HepG2 (cell line): Measurements from ENCODE around the gene RPTOR. TPM values are rescaled to one million over a fixed set of nuclear protein-coding genes. Genes with fewer than 3 reads are reported as not detected.
"Not testable (repeated sequence)": the region's sequence is repeated elsewhere in the genome, so short reads cannot be mapped to it uniquely, and the experiment has no call there.

ENCODE experiments used
- ATAC-seq: fragments of 200-7000 bp; cut with Tn5 transposase; 3 replicates; pipeline ENCODE4 v1.9.1; 2020; ENCODE audit warnings: mild to moderate bottlenecking, moderate library complexity
- BruUV-seq: library from RNA; stranded (reverse); fragments of 400-500 nt; replicated peaks from 2 replicates; lab custom pipeline; 2021; lab: Mats Ljungman, UMichigan
- CTCF ChIA-PET: fragments of 300-600 bp; formaldehyde crosslinking; extraction: SDS; loops from one replicate; lab custom pipeline; 2021; ENCODE audit warnings: low total read pairs, inconsistent platforms, low intra/inter-chr PET ratio; lab: Yijun Ruan, JAX
- POLR2A ChIA-PET: fragments of 350-600 bp; sonication (Branson Sonifier 250); formaldehyde crosslinking; loops from one replicate; lab custom pipeline; 2020; ENCODE audit warnings: antibody characterized with exemption, inconsistent platforms; lab: Yijun Ruan, JAX
- DNase-seq: peaks from one replicate; pipeline ENCODE4 v3.0.0-alpha.2; 2015; ENCODE audit warnings: low spot score
- FAIRE-seq: peaks from 3 replicates; lab custom pipeline; 2011; peaks lifted over from hg19 to GRCh38; lab: Jason Lieb, UNC
- H2AFZ ChIP-seq: one replicate; pipeline ENCODE4 v1.6.1; 2011; ENCODE audit warnings: low read length, inconsistent platforms
- H3K27ac ChIP-seq: fragments of 300-600 bp; 3 replicates; pipeline ENCODE4 v1.8.0; 2011; ENCODE audit warnings: mixed run types, mild to moderate bottlenecking, mixed read lengths, low read length, inconsistent platforms; ENCODE audit not compliant: insufficient read depth; ENCODE audit errors: extremely low read length
- H3K27me3 ChIP-seq, 2 experiments: fragments of 200-600 bp in 1 of 2; 2 replicates in 1 of 2; 3 replicates in 1 of 2; pipeline versions ENCODE4 v1.6.0 to v1.8.0; 2011; ENCODE audit warnings: low read length in 2 of 2, mild to moderate bottlenecking in 2 of 2, moderate library complexity in 2 of 2, inconsistent platforms in 1 of 2; ENCODE audit not compliant: insufficient read depth in 2 of 2, control insufficient read depth in 1 of 2
- H3K36me3 ChIP-seq, 2 experiments: fragments of 200-600 bp in 1 of 2; replicated peaks in 1 of 2; 2 replicates in 1 of 2; 3 replicates in 1 of 2; pipeline versions ENCODE4 v1.5.1 to v1.8.0; 2011; ENCODE audit warnings: low read length in 2 of 2, inconsistent platforms in 1 of 2; ENCODE audit not compliant: insufficient read depth in 2 of 2, control insufficient read depth in 1 of 2
- H3K4me1 ChIP-seq: 2 replicates; pipeline ENCODE4 v1.5.1; 2012; ENCODE audit warnings: low read length, inconsistent platforms; ENCODE audit not compliant: insufficient read depth
- H3K4me2 ChIP-seq: 2 replicates; pipeline ENCODE4 v1.6.0; 2011; ENCODE audit warnings: low read depth, low read length, inconsistent platforms
- H3K4me3 ChIP-seq, 3 experiments: fragments of 200-600 bp in 1 of 3; sonication (generic), shearing (Covaris generic) in 1 of 3; replicated peaks in 1 of 3; 2 replicates each; pipeline ENCODE4 v1.5.1; 2011 to 2016; ENCODE audit warnings: low read length in 3 of 3, inconsistent platforms in 2 of 3, low read depth in 2 of 3, mild to moderate bottlenecking in 2 of 3, control low read depth in 1 of 3, mixed read lengths in 1 of 3; ENCODE audit not compliant: insufficient read depth in 1 of 3
- H3K79me2 ChIP-seq: one replicate; pipeline ENCODE4 v1.6.1; 2011; ENCODE audit warnings: low read length, inconsistent platforms; ENCODE audit not compliant: insufficient read depth
- H3K9ac ChIP-seq: 2 replicates; pipeline ENCODE4 v1.6.0; 2011; ENCODE audit warnings: mild to moderate bottlenecking, low read depth, low read length, inconsistent platforms; ENCODE audit not compliant: insufficient read depth
- H3K9me3 ChIP-seq: 2 replicates; pipeline ENCODE4 v1.5.1; 2012; ENCODE audit warnings: mild to moderate bottlenecking, low read length
- H4K20me1 ChIP-seq: 2 replicates; pipeline ENCODE4 v1.6.0; 2011; ENCODE audit warnings: inconsistent platforms, mild to moderate bottlenecking, low read length, moderate library complexity; ENCODE audit not compliant: insufficient read depth
- HIVEP1 ChIP-seq: sonication (generic); formaldehyde crosslinking; IDR thresholded peaks from 2 replicates; pipeline ENCODE4 v1.4.0; 2020; ENCODE audit warnings: mild to moderate bottlenecking, missing genetic modification reagents
- NCOA2 ChIP-seq: sonication (generic); formaldehyde crosslinking; IDR thresholded peaks from 2 replicates; pipeline ENCODE4 v1.8.0; 2022; ENCODE audit warnings: inconsistent platforms
- SPEN ChIP-seq: sonication (generic); formaldehyde crosslinking; IDR thresholded peaks from 2 replicates; pipeline ENCODE4 v1.5.1; 2020; ENCODE audit warnings: low read depth, mild to moderate bottlenecking, missing genetic modification reagents
- ZSCAN25 ChIP-seq: sonication (generic); formaldehyde crosslinking; IDR thresholded peaks from 2 replicates; pipeline ENCODE4 v1.8.0; 2022; ENCODE audit warnings: mild to moderate bottlenecking, missing genetic modification reagents
- WGBS: methylation state at CpG from one replicate; pipeline ENCODE4 v1.1.6; 2017; ENCODE audit warnings: low lambda C conversion rate; 5-methylcytosine and 5-hydroxymethylcytosine counted together
- in situ Hi-C: cut with HindIII; loops from 2 replicates; pipeline ENCODE4 v1.10.0; 2017; ENCODE audit warnings: low pct_unique_long_range_greater_than_20kb; ENCODE audit not compliant: extremely low pct_ligation_motif_present
- intact Hi-C: fragments of 100-400 bp; cut with micrococcal nuclease; formaldehyde crosslinking; loops from one replicate; pipeline ENCODE4 v1.10.0; 2022; ENCODE audit not compliant: unreplicated experiment
- polyA plus RNA-seq, 8 experiments: library from polyadenylated mRNA; depleted of rRNA in 3 of 8; stranded (reverse) in 7 of 8; unstranded in 1 of 8; fragments of >200 nt; fragmentation: Illumina TruSeq in 4 of 8; extraction: Trizol in 4 of 8; gene quantifications; 2 replicates each; pipeline versions ENCODE4 v1.2.1 to v1.2.3, GENCODE V29; 2011 to 2016; ENCODE audit warnings: low read depth in 4 of 8, missing spikeins in 1 of 8, mixed read lengths in 1 of 8; ENCODE audit not compliant: insufficient read depth in 1 of 8
- total RNA-seq, 5 experiments: library from RNA; depleted of rRNA; stranded (reverse); fragments of >200 nt; fragmentation: Illumina TruSeq; extraction: Trizol; gene quantifications; 2 replicates each; pipeline ENCODE4 v1.2.3, GENCODE V29; 2016; ENCODE audit warnings: low read depth in 1 of 5
- TF ChIP-seq, protein P1 (sequence below): sonication (generic); formaldehyde crosslinking; IDR thresholded peaks from 2 replicates; pipeline ENCODE4 v1.4.0; 2020; ENCODE audit warnings: missing genetic modification reagents

Gene RPTOR
- total and polyA plus RNA-seq, 2 of the 13 experiments (the other 11 are each of a cell fraction or from before 2014, with no cell fraction given) = 6.6 to 25.3 TPM

DNA sequence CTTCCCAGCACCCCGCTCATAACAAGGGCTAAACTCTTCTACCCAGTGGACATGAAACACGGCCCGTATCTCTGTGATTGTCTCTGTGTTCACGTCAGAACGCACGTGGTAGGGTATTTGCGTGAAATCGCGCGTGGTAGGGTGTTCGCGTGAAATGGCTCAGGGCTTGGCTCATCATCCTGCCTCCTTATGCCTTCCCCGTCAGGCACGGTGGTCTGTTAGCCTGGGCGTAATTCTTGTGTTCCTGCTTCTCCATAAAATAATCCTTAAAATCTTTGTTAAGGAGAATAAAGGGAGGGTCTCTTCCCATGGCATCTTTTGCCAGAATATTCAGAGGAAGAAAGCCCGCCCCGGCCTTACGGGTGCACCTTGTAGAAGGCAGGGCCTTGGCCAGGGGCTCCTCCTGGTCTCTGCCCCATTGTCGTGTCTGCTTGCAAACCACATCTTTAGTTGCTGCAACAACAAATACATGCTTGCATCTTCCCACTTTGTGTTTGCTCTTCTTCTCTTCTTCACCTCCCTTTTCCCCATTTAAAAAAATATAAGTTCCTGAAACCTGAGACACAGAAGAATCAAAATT, 330.3 kb downstream of the RPTOR start (continued):
- TF ChIP-seq HIVEP1 (CRISPR knock-in tag) = no peak
- no peak for TF ChIP-seq ZSCAN25 (CRISPR knock-in tag)
- no peak for TF ChIP-seq NCOA2 (CRISPR knock-in tag)
- TF ChIP-seq SPEN = no peak

DNA sequence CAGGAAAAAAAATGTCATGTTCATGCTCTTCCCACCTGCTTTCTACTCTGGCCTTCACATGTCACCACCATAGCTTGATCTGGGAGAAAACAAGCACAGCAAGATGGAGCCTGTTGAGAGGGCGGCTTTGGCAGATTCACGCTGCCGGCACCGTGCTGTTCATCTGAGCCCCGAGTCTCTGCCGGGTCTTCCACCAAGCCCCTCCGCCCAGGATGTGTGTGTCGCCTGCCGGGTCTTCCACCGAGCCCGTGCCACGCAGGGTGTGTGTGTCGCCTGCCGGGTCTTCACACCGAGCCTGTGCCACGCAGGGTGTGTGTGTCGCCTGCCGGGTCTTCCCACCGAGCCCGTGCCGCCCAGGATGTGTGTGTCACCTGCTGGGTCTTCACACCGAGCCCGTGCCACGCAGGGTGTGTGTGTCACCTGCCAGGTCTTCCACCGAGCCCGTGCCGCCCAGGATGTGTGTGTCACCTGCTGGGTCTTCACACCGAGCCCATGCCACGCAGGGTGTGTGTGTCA, 330.9 kb downstream of the RPTOR start:
- H3K27ac ChIP-seq, CTCF ChIA-PET, intact Hi-C loops, ATAC-seq, H3K4me1 ChIP-seq, H3K4me2 ChIP-seq, H3K9me3 ChIP-seq, H3K79me2 ChIP-seq, H4K20me1 ChIP-seq, H3K27me3 ChIP-seq, FAIRE-seq, in situ Hi-C loops, H2AFZ ChIP-seq, POLR2A ChIA-PET, BruUV-seq, H3K4me3 ChIP-seq, DNase-seq, H3K9ac ChIP-seq: not testable (repeated sequence)
- TF ChIP-seq, protein P1, sequence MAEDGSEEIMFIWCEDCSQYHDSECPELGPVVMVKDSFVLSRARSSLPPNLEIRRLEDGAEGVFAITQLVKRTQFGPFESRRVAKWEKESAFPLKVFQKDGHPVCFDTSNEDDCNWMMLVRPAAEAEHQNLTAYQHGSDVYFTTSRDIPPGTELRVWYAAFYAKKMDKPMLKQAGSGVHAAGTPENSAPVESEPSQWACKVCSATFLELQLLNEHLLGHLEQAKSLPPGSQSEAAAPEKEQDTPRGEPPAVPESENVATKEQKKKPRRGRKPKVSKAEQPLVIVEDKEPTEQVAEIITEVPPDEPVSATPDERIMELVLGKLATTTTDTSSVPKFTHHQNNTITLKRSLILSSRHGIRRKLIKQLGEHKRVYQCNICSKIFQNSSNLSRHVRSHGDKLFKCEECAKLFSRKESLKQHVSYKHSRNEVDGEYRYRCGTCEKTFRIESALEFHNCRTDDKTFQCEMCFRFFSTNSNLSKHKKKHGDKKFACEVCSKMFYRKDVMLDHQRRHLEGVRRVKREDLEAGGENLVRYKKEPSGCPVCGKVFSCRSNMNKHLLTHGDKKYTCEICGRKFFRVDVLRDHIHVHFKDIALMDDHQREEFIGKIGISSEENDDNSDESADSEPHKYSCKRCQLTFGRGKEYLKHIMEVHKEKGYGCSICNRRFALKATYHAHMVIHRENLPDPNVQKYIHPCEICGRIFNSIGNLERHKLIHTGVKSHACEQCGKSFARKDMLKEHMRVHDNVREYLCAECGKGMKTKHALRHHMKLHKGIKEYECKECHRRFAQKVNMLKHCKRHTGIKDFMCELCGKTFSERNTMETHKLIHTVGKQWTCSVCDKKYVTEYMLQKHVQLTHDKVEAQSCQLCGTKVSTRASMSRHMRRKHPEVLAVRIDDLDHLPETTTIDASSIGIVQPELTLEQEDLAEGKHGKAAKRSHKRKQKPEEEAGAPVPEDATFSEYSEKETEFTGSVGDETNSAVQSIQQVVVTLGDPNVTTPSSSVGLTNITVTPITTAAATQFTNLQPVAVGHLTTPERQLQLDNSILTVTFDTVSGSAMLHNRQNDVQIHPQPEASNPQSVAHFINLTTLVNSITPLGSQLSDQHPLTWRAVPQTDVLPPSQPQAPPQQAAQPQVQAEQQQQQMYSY = peak; percentile 76
- H3K36me3 ChIP-seq = peaks cover 23 to 33% of the 10 kb centered on the region in 2 experiments
- 98% methylated on average over 25 of the region's 29 CpGs for WGBS

DNA sequence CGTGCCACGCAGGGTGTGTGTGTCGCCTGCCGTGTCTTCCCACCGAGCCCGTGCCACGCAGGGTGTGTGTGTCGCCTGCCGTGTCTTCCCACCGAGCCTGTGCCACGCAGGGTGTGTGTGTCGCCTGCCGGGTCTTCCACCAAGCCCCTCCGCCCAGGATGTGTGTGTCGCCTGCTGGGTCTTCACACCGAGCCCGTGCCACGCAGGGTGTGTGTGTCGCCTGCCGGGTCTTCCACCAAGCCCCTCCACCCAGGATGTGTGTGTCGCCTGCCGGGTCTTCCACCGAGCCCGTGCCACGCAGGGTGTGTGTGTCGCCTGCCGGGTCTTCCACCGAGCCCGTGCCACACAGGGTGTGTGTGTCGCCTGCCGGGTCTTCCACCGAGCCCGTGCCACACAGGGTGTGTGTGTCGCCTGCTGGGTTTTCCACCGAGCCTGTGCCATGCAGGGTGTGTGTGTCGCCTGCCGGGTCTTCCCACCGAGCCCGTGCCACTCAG, 331.9 kb downstream of the RPTOR start:
- peaks cover 22 to 35% of the 10 kb centered on the region in 2 experiments for H3K36me3 ChIP-seq
- H3K4me3 ChIP-seq, POLR2A ChIA-PET, H3K79me2 ChIP-seq, in situ Hi-C loops, H3K27me3 ChIP-seq, H3K9ac ChIP-seq, intact Hi-C loops, FAIRE-seq, BruUV-seq, H3K4me1 ChIP-seq, H2AFZ ChIP-seq, CTCF ChIA-PET, H3K27ac ChIP-seq, DNase-seq, H4K20me1 ChIP-seq, H3K4me2 ChIP-seq, H3K9me3 ChIP-seq, ATAC-seq: not testable (repeated sequence)
- WGBS = 98% methylated on average over 39 of the region's 39 CpGs
